ENCODE results near the gene TMCO6.

DNA sequence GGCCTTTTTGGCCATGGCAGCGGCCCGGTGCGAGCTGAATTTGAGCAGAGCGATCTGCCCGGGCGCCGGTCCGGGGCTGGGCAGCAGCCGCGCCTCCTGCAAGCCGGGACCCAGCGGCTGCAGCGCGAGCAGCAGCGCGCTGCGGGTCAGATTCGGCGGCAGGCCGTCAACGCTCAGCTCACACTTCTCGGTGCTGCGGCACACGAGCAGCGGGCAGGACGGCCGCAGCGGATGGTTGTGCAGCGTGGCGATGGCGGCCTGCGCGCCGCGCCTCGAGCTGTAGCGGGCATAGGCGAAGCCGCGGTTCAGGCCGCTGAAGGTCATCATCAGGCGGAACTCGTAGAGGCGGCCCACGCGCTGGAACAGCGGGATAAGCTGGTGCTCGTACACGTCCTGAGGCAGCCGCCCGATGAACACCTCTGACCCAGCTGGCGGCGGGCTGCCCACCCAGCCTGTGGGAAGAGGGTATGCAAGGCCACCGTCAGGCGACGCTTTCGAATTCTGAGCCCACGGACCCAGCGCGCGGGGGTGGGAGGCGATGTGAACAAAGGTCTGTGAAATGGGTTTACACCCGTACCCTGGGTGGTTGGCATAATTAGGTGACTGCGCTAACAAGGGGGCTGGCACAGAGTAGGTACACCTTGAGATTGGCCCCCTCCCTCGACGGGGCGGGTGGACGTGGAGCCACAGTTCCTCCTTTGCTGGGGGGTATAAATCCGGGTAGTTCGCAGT, 33.4 kb downstream of the TMCO6 start:
- TF ChIP-seq, protein P1, sequence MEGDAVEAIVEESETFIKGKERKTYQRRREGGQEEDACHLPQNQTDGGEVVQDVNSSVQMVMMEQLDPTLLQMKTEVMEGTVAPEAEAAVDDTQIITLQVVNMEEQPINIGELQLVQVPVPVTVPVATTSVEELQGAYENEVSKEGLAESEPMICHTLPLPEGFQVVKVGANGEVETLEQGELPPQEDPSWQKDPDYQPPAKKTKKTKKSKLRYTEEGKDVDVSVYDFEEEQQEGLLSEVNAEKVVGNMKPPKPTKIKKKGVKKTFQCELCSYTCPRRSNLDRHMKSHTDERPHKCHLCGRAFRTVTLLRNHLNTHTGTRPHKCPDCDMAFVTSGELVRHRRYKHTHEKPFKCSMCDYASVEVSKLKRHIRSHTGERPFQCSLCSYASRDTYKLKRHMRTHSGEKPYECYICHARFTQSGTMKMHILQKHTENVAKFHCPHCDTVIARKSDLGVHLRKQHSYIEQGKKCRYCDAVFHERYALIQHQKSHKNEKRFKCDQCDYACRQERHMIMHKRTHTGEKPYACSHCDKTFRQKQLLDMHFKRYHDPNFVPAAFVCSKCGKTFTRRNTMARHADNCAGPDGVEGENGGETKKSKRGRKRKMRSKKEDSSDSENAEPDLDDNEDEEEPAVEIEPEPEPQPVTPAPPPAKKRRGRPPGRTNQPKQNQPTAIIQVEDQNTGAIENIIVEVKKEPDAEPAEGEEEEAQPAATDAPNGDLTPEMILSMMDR (conservative IDR thresholded peaks at IDR 0.05; ENCODE audit: low read depth, low read length): no peak
- no peak for TF ChIP-seq EZH2 (IDR thresholded peaks at IDR 0.05; ENCODE audit: borderline replicate concordance, low read depth, low read length, poor library complexity, severe bottlenecking)

Data from A673 (cell line).